GM12865 (cell line): ENCODE results near the gene PSMA6.
A peak's percentile ranks its signal among the peaks of the same experiment; 100 is the strongest.

Source experiments
- DNase-seq: peaks from one replicate; pipeline ENCODE4 v3.0.0; 2010; ENCODE audit warnings: low read depth
- H3K4me3 ChIP-seq: 2 replicates; pipeline ENCODE4 v1.5.1; 2011; ENCODE audit warnings: mild to moderate bottlenecking, low read depth, low read length, control low read depth
- TF ChIP-seq, protein P1 (sequence below): IDR thresholded peaks from 2 replicates; pipeline ENCODE4 v1.5.1; 2011; ENCODE audit warnings: low read length, control low read depth, low read depth, inconsistent platforms; ENCODE audit not compliant: insufficient read depth; ENCODE audit errors: missing control alignments

The PSMA6 gene

DNA sequence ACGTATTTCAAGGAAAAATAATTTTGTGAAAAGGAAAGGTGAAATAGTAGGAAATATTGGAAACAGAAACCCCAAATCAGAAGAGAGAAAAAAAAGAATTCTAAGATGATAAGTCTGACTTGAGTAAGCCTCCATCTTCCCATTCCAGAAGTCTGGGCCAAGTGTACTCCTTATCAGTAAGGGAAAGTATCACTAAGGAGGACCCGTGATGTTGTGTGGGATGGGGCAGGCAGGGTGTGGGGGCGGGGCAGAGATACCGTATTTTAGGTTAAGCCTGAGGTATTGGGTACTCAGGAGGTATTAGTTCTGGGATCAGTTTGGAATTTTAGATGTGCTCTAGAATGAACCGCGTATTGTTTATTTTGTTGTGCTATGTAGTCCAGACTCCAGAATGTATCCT is 33.8 kb upstream of the PSMA6 start:
- no peak for DNase-seq
- TF ChIP-seq, protein P1, sequence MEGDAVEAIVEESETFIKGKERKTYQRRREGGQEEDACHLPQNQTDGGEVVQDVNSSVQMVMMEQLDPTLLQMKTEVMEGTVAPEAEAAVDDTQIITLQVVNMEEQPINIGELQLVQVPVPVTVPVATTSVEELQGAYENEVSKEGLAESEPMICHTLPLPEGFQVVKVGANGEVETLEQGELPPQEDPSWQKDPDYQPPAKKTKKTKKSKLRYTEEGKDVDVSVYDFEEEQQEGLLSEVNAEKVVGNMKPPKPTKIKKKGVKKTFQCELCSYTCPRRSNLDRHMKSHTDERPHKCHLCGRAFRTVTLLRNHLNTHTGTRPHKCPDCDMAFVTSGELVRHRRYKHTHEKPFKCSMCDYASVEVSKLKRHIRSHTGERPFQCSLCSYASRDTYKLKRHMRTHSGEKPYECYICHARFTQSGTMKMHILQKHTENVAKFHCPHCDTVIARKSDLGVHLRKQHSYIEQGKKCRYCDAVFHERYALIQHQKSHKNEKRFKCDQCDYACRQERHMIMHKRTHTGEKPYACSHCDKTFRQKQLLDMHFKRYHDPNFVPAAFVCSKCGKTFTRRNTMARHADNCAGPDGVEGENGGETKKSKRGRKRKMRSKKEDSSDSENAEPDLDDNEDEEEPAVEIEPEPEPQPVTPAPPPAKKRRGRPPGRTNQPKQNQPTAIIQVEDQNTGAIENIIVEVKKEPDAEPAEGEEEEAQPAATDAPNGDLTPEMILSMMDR: no peak
- H3K4me3 ChIP-seq: no peak overlapping the region

DNA sequence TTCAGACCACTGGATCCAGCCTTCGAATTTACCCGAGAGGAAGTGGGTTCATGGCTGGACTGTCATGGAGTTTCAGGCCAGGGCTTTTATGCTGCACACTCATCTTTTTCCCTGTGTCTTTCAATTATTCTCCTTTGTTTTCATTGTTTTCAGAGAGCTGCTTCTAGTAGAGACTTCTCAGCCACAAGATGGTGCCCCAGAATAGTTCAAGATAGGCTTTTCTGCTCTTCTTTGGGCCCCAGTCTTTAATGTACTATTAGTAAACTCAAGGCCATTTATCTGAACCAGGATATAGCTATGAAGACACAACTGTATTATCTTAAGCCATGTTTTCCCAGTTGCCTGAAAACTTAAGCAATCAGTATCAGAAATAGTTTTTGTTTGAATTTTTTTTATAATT is 30.4 kb upstream of the PSMA6 start:
- TF ChIP-seq, protein P1: no peak
- no peak overlapping the region for H3K4me3 ChIP-seq
- DNase-seq: peak; percentile 23

DNA sequence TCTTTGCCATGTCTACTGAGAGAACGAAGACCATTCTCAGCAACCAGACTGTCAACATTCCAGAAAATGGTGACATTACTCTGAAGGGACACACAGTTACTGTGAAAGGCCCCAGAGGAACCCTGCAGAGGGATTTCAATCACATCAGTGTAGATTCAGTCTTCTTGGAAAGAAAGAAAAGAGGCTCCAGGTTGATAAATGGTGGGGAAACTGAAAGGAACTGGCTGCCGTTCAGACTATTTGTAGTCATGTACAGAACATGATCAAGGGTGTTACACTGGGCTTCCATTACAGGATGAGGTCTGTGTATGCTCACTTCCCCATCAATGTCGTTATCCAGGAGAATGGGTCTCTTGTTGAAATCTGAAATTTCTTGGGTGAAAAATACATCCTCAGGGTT is 29.7 kb upstream of the PSMA6 start:
- TF ChIP-seq, protein P1: no peak
- no peak for DNase-seq
- no peak overlapping the region for H3K4me3 ChIP-seq

DNA sequence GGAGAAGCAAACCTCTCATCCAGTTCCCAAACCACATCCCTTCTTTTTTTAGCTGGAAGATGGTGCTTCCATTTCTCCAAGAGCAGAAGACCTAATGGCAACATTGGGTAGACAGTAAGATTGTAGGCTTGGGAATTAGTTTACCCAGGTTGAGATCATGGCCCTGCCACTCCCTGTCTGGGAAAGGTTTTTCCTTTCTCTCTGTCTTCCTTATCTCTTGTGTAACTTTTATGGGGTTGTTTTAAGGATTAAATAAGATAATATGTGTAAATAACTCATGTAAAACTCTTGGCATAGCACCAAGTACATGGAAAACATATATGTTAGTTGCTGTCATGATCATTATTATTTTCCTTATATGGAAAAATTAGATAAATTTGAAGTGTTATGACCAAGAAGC is 23.2 kb upstream of the PSMA6 start:
- DNase-seq: no peak
- TF ChIP-seq, protein P1: no peak
- H3K4me3 ChIP-seq: no peak overlapping the region

DNA sequence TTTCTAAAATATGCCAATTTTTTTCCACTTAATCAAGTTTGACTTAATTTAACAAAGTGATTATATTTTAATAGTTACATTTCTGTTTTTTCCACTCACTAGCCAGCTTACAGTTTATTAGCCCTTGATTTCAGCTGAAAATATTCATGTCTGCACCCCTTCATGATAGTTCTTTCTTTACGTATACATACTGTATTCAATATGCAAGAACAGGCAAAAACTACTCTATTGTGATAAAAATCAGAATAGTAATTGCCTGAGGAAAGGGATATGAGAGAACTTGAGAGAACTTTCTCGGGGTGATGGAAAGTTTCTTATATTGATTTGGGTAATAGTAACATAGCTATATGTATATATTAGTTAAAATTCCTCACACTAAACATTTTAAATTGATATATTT is 17.4 kb upstream of the PSMA6 start:
- no peak overlapping the region for H3K4me3 ChIP-seq
- TF ChIP-seq, protein P1: no peak
- DNase-seq: no peak

DNA sequence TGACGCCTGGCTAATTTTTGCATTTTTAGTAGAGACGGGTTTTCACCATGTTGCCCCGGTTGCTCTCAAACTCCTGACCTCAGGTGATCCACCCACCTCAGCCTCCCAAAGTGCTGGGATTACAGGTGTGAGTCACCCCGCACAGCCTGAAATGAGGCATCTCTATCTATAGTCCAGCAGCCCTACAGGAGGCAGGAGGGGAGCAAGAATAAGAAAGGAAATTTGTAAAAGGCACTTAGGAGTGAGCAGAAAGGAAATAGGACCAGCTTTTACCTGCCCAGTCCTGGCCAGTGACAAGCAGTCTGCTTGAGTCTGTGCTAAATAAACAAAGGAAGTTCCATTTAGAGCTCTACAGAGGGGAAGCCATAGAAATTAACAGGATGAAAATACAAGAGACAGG is 15.0 kb upstream of the PSMA6 start:
- H3K4me3 ChIP-seq: no peak overlapping the region
- TF ChIP-seq, protein P1: no peak
- no peak for DNase-seq

DNA sequence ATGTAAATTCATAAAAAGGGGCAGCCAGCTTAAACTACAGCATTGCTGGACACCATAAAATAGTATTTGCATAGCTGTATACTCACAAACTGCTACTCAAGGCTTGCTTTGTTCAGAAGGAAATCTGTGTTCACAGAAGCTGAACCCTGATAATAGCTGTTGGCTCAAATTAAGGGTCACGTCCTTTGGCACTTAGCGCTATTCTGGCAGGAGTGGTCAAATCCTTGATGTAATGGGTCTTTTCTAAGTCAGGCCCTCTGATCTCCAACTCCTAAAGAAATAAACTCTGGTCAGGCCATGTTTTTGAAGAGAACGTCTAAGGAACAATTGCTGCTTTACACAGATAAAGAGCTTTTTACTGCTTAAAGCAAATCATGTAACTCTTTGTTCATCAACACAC is 12.8 kb upstream of the PSMA6 start:
- no peak for DNase-seq
- H3K4me3 ChIP-seq: no peak overlapping the region
- TF ChIP-seq, protein P1: no peak
